GM12891 (cell line): Measurements from ENCODE around the gene ZGRF1.

Experiments used
- POLR2AphosphoS5 ChIP-seq: IDR thresholded peaks from 2 replicates; pipeline ENCODE4 v1.6.1; 2011; ENCODE audit warnings: low read depth, low read length, control low read depth
- SPI1 ChIP-seq: IDR thresholded peaks from 2 replicates; pipeline ENCODE4 v1.6.1; 2011; ENCODE audit warnings: low read depth, low read length, control low read depth

- TF ChIP-seq SPI1 (no peak), POLR2AphosphoS5 (no peak)
These were observed 12.3 kb upstream of the ZGRF1 start for GRCh38 chr4:112649055-112649408.
